KOPT-K1 (cell line): ENCODE results near the gene SURF6.
"Not testable (repeated sequence)": the region's sequence is repeated elsewhere in the genome, so short reads cannot be mapped to it uniquely, and the experiment has no call there.

Experiments
- H3K27ac ChIP-seq: fragments of 200-600 bp; sonication (generic); 2 replicates; pipeline ENCODE4 v1.5.1; 2016; ENCODE audit warnings: antibody characterized with exemption, mild to moderate bottlenecking, low read depth, low read length; ENCODE audit not compliant: poor library complexity, severe bottlenecking
- H3K36me3 ChIP-seq: fragments of 200-600 bp; sonication (generic); 2 replicates; pipeline ENCODE4 v1.5.1; 2017; ENCODE audit warnings: antibody characterized with exemption, mild to moderate bottlenecking, low read length, moderate library complexity; ENCODE audit not compliant: insufficient read depth
- H3K9me3 ChIP-seq: fragments of 200-600 bp; sonication (generic); 2 replicates; pipeline ENCODE4 v1.5.1; 2017; ENCODE audit warnings: antibody characterized with exemption, low read length, mild to moderate bottlenecking; ENCODE audit not compliant: insufficient read depth, poor library complexity, severe bottlenecking

SURF6 gene

DNA sequence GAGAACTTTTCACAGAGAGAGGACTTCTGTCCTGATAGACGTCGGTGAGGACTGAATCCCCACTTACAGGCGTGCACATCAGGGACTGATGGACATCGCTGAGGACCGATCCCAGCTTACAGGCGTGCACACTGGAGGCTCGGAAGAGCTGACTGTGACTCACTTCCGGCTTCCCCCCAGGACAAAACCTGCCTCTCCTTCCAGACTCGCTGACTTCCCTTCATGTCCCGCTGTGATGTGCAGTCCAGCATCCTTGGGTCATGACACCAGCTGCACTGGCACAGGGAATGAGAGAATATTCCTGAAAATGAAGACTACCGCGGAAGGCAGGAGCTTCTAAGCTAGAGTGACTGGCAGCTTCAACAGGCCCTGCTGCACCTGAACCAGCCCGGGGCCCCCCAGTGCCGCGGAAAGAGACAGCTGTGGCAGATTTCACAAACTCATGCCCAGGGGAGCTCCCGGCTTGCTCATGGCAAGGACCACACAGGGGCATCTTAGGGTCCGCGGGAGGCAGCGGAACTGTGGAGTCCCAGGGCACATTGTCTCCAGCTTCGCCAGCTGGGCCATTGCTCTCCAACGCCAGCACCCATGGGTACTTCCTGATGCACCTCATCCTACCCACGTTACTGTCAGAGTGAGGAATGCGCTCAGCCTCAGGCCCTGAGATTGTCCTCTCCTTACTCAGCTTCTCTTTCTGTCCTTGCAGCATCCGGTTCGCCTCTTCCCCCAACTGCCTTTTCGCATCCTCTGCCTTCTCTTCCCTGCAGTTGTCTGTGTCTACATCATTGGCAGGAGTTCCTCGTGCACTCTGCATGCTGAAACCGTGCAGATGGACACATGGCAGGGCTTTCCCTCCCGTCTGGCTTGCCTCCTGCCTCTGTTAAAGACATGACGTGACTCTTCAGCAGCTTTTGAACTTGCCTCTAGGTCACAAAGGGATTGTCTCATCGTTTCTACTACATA lies 29.5 kb downstream of the SURF6 start:
- no peak overlapping the region for H3K27ac ChIP-seq
- peaks cover 4% of the 10 kb centered on the region for H3K9me3 ChIP-seq
- H3K36me3 ChIP-seq = no peaks in the 10 kb centered on the region

DNA sequence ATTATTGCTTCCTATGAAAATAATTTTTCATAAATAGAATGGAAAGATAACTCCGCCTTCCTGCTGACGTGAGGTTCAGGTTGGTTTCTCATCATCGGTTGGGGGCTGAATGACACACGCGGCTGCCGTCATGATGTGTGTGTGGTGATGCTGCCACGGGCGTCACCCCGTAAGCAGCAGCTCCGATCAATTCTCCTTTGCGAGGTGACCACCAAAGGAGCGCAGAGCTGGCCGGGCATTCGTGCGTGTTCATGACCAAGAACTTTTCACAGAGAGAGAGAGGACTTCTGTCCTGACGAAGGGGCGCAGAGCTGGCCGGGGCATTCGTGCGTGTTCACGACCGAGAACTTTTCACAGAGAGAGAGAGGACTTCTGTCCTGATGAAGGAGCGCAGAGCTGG lies 30.3 kb downstream of the SURF6 start:
- peaks cover 4% of the 10 kb centered on the region for H3K9me3 ChIP-seq
- no peaks in the 10 kb centered on the region for H3K36me3 ChIP-seq
- no peak overlapping the region for H3K27ac ChIP-seq

DNA sequence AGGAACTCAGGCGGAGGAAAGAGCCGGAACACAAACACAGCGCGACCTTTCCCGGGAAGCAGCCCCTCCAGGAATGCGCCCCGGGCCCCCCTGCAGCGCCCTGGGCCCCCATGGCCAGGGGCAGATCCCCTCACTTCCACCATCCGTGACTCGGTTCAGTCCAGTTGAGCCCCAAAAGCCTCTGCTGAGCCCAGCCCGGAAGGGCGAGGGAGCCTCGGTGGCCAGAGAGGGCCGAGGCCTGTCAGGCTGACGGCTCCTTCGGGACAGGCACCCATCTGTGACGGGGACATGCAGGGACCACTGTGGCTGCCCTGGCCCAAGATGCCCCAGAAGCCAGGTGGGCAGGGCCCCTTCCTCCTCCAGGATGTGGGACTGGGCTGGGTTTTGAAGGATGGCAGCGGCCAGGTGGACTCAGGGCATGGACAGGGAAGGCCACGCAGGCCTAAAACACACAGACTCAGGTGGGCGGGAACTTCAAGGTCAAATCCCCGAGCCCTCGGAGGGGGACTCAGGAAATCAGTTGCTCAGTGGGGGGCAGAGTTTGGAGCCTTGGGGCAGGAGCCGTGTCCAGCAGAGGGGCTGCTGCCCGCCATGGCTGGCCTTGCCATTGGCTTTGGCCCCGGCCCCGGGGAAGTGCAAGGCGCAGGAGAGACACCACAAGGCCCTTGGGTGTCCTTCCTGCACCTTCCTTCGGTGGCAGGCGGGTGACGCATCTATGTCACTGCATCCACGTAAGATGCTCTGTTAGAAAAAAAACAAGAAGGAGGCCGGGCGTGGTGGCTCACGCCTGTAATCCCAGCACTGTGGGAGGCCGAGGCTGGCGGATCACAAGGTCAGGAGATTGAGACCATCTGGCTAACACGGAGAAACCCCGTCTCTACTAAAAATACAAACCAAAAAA lies 31.3 kb downstream of the SURF6 start:
- H3K9me3 ChIP-seq = peaks cover 2% of the 10 kb centered on the region
- no peak overlapping the region for H3K27ac ChIP-seq
- H3K36me3 ChIP-seq = no peaks in the 10 kb centered on the region

DNA sequence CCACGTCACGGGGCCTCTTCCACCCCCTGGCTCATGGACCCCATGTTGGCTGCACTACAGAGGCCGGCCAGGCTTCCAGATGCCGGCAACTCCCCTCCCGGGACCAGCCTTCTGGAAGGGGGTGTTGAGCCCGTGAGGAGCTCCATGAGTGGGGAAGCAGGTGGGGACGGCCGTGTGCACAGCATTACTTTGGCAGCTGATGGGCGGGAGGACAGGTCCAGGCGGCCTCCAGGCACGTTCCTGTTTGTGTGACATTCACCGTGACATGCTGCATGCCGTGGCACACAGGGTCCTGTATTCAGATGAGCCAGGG lies 31.9 kb downstream of the SURF6 start:
- Histone ChIP-seq H3K27ac (no peak overlapping the region), H3K9me3 (no peaks in the 10 kb centered on the region), H3K36me3 (no peaks in the 10 kb centered on the region)

DNA sequence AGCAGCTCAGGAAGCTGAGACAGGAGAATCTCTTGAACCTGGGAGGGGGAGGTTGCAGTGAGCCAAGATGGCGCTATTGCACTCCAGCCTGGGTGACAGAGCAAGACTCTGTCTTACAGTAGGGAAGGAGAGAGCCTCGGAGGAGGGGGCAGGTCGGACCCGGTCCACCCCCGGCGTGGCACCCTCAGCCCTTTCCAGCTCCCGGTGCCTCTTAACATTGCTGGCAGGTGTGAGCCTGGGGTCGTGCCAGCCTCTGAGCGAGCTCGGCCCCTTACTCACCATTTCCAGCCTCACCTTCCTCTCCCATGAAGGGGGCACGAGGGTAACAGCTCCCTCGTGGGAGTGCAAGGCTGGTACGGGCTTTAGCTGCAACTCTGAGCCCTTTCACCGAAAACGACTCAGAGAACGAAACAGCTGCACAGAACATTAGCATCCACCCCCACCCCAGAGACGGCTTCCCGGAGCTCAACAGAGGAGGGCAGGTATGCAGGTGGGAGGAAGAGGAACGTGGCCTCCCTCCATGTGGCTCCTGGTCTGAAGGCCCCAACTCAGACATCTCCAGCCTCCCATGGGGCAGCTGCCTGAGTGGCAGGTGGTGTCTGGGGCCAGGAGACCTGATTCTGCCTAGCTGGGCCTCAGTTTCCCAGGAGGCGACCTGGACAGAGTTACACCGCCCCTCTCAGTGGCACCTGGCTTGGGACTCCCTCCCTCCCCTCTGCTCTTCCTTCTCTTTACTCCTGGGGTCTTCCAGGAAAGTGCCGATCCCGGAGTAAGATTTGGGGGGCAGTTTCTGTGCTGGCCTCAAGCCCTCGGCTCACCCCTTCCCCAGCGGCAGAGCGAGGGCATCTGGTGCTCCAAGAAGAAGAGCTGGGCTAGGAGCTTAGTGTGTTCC lies 32.5 kb downstream of the SURF6 start:
- Histone ChIP-seq H3K36me3 (no peaks in the 10 kb centered on the region), H3K27ac (no peak overlapping the region), H3K9me3 (no peaks in the 10 kb centered on the region)

DNA sequence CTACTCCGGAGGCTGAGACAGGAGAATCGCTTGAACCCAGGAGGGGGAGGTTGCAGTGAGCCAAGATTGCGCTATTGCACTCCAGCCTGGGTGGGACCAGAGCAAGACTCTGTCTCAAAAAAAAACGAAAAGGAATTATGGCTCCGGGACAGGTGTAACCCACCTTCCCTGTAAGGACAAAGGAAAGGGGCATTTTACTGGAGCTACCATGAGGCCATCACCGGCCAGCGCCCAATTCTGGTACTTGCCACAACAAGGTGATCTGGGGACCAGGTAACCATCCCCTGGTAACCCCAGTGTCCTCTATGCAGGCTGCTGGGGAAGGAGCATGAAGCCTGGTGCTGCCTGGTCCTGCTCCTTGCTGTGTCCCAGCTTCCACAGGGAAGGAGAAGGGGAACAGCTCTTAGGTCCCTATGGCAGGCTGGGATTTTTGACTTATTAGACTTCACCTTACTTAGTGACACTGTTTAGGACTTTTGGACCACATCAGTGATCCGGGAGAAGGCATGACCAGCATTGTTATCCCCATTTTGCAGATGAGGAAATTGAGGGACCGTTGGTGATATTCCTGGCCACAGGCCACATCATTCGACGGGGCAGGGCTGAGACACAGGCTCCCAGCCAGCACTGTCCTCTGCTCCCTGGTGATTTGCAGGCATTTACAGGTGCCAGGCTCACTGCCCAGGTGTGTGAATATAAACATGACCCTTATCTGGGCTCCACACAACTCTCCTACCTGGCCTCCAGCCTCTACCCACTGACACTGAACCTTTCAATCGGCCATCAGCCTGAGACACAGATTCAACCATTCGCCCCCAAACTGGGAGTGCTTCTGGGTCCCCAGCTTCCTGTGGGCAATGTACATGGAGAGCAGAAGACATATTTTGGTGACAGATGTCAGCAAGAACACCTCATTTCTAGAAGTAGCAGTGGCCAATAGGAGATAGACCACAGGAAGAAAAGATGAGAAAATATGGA lies 34.4 kb downstream of the SURF6 start:
- H3K9me3 ChIP-seq = no peaks in the 10 kb centered on the region
- H3K36me3 ChIP-seq = no peaks in the 10 kb centered on the region
- no peak overlapping the region for H3K27ac ChIP-seq

DNA sequence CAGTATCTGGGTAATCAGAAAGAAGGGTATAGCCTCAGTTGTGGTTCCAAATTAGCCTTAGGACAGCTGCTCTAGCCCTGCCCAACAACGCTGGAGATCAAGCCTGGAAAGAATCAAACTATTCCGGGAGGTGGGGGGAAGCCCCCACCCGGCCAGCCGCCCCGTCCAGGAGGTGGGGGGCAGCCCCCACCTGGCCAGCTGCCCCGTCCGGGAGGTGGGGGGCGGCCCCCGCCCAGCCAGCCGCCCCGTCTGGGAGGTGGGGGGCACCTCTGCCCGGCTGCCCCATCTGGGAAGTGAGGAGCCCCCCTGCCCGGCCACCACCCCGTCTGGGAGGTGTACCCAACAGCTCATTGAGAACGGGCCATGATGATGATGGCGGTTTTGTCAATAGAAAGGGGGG lies 36.0 kb downstream of the SURF6 start:
- H3K36me3 ChIP-seq, H3K9me3 ChIP-seq, H3K27ac ChIP-seq: not testable (repeated sequence)

DNA sequence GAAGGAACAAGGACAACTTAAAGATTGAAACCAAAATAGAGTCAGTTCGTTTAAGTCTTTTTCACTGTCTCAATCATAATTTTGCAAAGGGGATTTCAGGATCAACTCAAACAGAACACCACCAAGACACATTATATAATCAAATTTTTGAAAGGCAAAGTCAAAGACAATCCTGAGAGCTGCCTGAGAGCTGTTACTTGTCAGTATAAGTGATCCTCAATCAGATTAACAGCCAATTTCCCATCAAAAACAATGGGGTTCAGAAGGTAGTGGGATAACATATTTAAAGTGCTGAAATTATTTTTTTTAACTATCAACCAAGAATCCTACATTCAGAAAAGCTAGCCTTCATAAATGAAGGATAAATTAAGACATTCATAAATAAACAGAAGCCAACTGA lies 41.7 kb downstream of the SURF6 start:
- H3K36me3 ChIP-seq = no peaks in the 10 kb centered on the region
- H3K27ac ChIP-seq = no peak overlapping the region
- H3K9me3 ChIP-seq = peaks cover 42% of the 10 kb centered on the region

DNA sequence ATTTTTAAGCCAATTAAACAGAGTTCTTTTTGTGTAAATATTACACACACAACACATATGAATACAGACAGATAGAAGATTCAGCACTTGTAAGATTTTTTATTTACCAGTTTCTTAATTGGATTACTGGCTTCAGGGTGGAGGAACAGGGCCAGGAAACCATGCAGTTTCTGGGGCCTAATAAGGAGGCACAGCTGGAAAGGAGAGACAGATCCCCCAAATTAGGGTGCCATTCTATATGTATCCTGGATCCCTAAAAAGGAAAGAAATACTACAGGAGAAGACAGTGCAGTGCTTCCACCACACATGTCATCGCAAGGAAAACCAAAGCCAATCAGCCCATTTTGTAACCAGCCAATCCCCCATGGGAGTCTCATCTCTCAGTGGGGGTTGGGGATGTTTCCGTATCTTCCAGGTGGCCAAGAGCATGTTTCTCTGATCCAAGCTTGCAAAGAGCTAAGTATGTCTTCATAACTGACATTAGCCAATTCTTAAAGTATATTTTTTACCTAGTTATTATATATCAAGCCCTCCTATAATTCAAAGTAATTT lies 45.2 kb downstream of the SURF6 start:
- Histone ChIP-seq H3K27ac (no peak overlapping the region), H3K36me3 (no peaks in the 10 kb centered on the region), H3K9me3 (peaks cover 59% of the 10 kb centered on the region)

DNA sequence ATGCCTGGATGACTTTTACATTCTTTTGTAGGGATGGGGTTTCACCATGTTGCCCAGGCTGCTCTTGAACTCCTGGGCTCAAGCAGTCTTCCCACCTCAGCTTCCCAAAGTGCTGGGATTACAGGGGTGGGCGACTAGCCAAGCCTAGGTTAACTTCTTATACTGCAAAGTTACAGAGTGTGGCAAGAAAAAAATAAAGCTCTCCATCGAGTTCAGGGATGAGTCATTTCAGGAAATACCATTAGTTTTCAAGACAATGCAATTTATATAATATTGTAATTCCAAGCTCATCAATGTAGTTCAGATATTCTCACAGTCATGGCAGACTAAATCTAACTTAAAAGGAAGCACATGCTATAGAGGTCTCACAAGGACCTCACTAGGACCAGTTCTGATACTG lies 49.5 kb downstream of the SURF6 start:
- Histone ChIP-seq H3K27ac (no peak overlapping the region), H3K9me3 (peaks cover 39% of the 10 kb centered on the region), H3K36me3 (no peaks in the 10 kb centered on the region)

DNA sequence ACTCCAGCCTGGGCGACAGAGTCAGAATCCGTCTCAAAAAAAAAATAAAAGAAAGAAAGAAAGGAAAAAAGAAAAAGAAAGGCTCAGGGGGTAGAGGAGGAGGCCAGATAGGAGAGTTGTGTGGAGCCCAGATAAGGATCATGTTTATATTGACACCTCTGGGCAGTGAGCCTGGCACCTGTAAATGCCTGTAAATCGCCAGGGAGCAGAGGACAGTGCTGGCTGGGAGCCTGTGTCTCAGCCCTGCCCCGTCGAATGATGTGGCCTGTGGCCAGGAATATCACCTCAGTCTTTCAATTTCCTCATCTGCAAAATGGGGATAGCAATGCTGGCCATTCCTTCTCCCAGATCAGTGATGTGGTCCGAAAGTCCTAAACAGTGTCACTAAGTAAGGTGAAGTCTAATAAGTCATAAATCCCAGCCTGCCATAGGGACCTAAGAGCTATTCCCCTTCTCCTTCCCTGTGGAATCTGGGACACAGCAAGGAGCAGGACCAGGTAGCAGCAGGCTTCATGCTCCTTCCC lies 50.7 kb downstream of the SURF6 start:
- Histone ChIP-seq H3K36me3 (no peaks in the 10 kb centered on the region), H3K27ac (no peak overlapping the region), H3K9me3 (peaks cover 27% of the 10 kb centered on the region)

DNA sequence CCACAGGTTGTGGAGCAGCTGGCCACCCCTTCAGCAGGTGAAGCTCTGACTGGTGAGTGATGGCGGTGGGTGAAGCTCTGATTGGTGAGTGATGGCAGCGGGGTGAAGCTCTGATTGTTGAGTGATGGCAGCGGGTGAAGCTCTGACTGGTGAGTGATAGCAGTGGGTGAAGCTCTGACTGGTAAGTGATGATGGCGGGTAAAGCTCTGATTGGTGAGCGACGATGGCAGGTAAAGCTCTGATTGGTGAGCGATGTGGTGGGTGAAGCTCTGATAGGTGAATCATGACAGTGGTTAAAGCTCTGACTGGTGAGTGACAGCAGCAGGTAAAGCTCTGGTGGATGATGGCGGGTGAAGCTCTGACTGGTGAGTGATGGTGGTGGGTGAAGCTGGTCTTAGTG lies 51.6 kb downstream of the SURF6 start:
- H3K27ac ChIP-seq = no peak overlapping the region
- peaks cover 18% of the 10 kb centered on the region for H3K9me3 ChIP-seq
- no peaks in the 10 kb centered on the region for H3K36me3 ChIP-seq

DNA sequence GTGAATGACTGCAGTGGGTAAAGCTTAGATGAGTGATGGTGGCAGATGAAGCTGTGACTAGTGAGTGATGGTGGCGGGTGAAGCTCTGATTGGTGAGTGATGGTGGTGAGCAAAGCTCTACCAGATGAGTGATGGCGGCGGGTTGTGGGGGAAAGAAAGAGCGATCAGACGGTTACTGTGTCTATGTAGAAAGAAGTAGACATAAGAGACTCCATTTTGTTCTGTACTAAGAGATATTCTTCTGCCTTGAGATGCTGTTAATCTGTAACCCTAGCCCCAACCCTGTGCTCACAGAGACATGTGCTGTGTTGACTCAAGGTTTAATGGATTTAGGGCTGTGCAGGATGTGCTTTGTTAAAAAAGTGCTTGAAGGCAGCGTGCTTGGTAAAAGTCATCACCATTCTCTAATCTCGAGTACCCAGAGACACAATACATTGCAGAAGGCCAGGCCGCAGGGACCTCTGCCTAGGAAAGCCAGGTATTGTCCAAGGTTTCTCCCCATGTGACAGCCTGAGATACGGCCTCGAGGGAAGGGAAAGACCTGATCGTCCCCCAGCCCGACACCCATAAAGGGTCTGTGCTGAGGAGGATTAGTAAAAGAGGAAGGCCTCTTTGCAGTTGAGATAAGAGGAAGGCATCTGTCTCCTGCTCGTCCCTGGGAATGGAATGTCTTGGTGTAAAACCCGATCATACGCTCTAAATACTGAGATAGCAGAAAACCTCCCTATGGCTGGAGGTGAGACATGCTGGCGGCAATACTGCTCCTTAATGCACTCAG lies 52.5 kb downstream of the SURF6 start:
- not testable (repeated sequence) for H3K36me3 ChIP-seq, H3K27ac ChIP-seq
- H3K9me3 ChIP-seq = peaks cover 21% of the 10 kb centered on the region
